A549 (cell line): ENCODE results near the gene ZNF814. TPM values are rescaled to one million over a fixed set of nuclear protein-coding genes. Genes with fewer than 3 reads are reported as not detected.
"Not testable (repeated sequence)": the region's sequence is repeated elsewhere in the genome, so short reads cannot be mapped to it uniquely, and the experiment has no call there.

Experiments used
- ATAC-seq, 2 experiments: fragments of 200-7000 bp in 1 of 2; fragments of >200 bp in 1 of 2; cut with Nextera tagmentation in 1 of 2; cut with Tn5 transposase in 1 of 2; 3 replicates each; pipeline versions ENCODE4 v1.8.0 to v1.9.1; 2018 to 2020; ENCODE audit warnings: mild to moderate bottlenecking in 1 of 2, moderate library complexity in 1 of 2
- CTCF ChIA-PET: fragments of 300-600 bp; sonication (Branson Sonifier 250); formaldehyde crosslinking; extraction: SDS; loops from one replicate; lab custom pipeline; 2021; ENCODE audit warnings: antibody characterized with exemption, inconsistent platforms; lab: Yijun Ruan, JAX
- POLR2A ChIA-PET: fragments of 350-600 bp; formaldehyde crosslinking; extraction: SDS; loops from one replicate; lab custom pipeline; 2021; ENCODE audit warnings: antibody characterized with exemption, inconsistent platforms; lab: Yijun Ruan, JAX
- DNase-seq, 2 experiments: peaks; one replicate each; pipeline versions ENCODE4 v3.0.0 to v3.0.0-alpha.2; 2011 to 2016; ENCODE audit warnings: low read depth in 1 of 2, low spot score in 1 of 2
- FAIRE-seq: peaks from 2 replicates; lab custom pipeline; 2011; peaks lifted over from hg19 to GRCh38; lab: Jason Lieb, UNC
- H3K27ac ChIP-seq, 2 experiments: fragments of >200 bp; sonication (Bioruptor Twin); formaldehyde crosslinking; 3 replicates each; pipeline ENCODE4 v1.5.1; 2016 to 2017
- H3K4me1 ChIP-seq: fragments of >200 bp; sonication (Bioruptor Twin); formaldehyde crosslinking; 3 replicates; pipeline ENCODE4 v1.6.1; 2016
- H3K4me2 ChIP-seq: fragments of >200 bp; sonication (Bioruptor Twin); formaldehyde crosslinking; 3 replicates; pipeline ENCODE4 v1.6.1; 2016
- H3K4me3 ChIP-seq: fragments of >200 bp; sonication (Bioruptor Twin); formaldehyde crosslinking; 3 replicates; pipeline ENCODE4 v1.5.1; 2016
- H3K9me3 ChIP-seq: fragments of >200 bp; sonication (Bioruptor Twin); formaldehyde crosslinking; 3 replicates; pipeline ENCODE4 v1.6.1; 2016
- EHF ChIP-seq: fragments of 250-450 bp; sonication (Bioruptor Pico); IDR thresholded peaks from 2 replicates; pipeline ENCODE4 v1.5.0; 2020; ENCODE audit warnings: mild to moderate bottlenecking
- EHMT2 ChIP-seq: fragments of 200-600 bp; sonication (generic); IDR thresholded peaks from 2 replicates; pipeline ENCODE4 v1.6.1; 2016; ENCODE audit warnings: antibody characterized with exemption, low read depth, mild to moderate bottlenecking, moderate library complexity
- ESRRA ChIP-seq: fragments of 150-350 bp; IDR thresholded peaks from 2 replicates; pipeline ENCODE4 v1.6.1; 2014; ENCODE audit warnings: mild to moderate bottlenecking, low read length, borderline replicate concordance
- HOXA7 ChIP-seq: fragments of 250-450 bp; sonication (Bioruptor Pico); IDR thresholded peaks from 2 replicates; pipeline ENCODE4 v1.5.0; 2020; ENCODE audit warnings: mild to moderate bottlenecking, moderate library complexity
- MAFK ChIP-seq: fragments of 450-650 bp; IDR thresholded peaks from 2 replicates; pipeline ENCODE4 v1.6.1; 2014; ENCODE audit not compliant: partially characterized antibody
- NPAS2 ChIP-seq: fragments of 250-450 bp; sonication (Bioruptor Pico); IDR thresholded peaks from 2 replicates; pipeline ENCODE4 v1.8.0; 2022; ENCODE audit warnings: mild to moderate bottlenecking, moderate library complexity, borderline replicate concordance
- RAD21 ChIP-seq, 2 experiments: fragments of >200 bp in 1 of 2; sonication (Bioruptor Twin) in 1 of 2; formaldehyde crosslinking in 1 of 2; IDR thresholded peaks in 1 of 2; conservative IDR thresholded peaks in 1 of 2; 2 replicates in 1 of 2; 3 replicates in 1 of 2; pipeline ENCODE4 v1.6.1; 2012 to 2018; ENCODE audit warnings: inconsistent platforms in 1 of 2
- RFX5 ChIP-seq: fragments of 450-650 bp; IDR thresholded peaks from 2 replicates; pipeline ENCODE4 v1.7.1; 2014; ENCODE audit warnings: antibody characterized with exemption, mild to moderate bottlenecking, moderate library complexity
- USF2 ChIP-seq: fragments of 450-650 bp; IDR thresholded peaks from 2 replicates; pipeline ENCODE4 v1.6.1; 2014; ENCODE audit warnings: antibody characterized with exemption
- WGBS: methylation state at CpG from one replicate; pipeline ENCODE4 v1.1.6; 2017; ENCODE audit errors: missing lambda C conversion rate; 5-methylcytosine and 5-hydroxymethylcytosine counted together
- polyA plus RNA-seq, 4 experiments: library from polyadenylated mRNA; depleted of rRNA in 3 of 4; stranded (reverse); fragments of >200 nt; fragmentation: RNase III in 1 of 4; extraction: RNeasy Plus Mini Kit Qiagen cat#74134 plus additional on column Dnase treatment in 1 of 4; gene quantifications; 2 replicates in 3 of 4; 3 replicates in 1 of 4; pipeline ENCODE4 v1.2.3, GENCODE V29; 2011 to 2017

Gene ZNF814
- polyA plus RNA-seq, 2 of the 4 experiments (the other 2 are of a cell fraction), result 2.1 to 5.5 TPM

GRCh38 chr19:57867868-57868492 is 20.9 kb downstream of the ZNF814 start:
- POLR2A ChIA-PET, result no interaction called here
- no peak; a peak in 1 of 6 replicates for ATAC-seq
- Histone ChIP-seq H3K27ac (no peak overlapping the region), H3K4me3 (no peak overlapping the region), H3K4me1 (no peaks in the 10 kb centered on the region), H3K4me2 (no peak overlapping the region), H3K9me3 (peaks cover 97% of the 10 kb centered on the region)
- no peak for TF ChIP-seq USF2
- TF ChIP-seq RFX5, result no peak
- TF ChIP-seq EHF (CRISPR knock-in tag), result no peak
- TF ChIP-seq RAD21 (conservative IDR thresholded peaks at IDR 0.05 in 1 of 2, IDR thresholded peaks at IDR 0.05 in 1 of 2), result no peak
- no peak for TF ChIP-seq ESRRA
- TF ChIP-seq NPAS2 (CRISPR knock-in tag), result no peak
- no peak for TF ChIP-seq MAFK
- CTCF ChIA-PET, result interaction anchor here (0.9 to 1.5 kb wide), 2 partner anchors 29 to 116 kb away, joined by 3 to 4 read pairs; no protein-coding TSS in a partner anchor
- no peak for DNase-seq
- 87% methylated on average over 7 of the region's 7 CpGs for WGBS
- no peak for FAIRE-seq

GRCh38 chr19:57862351-57862750 is 26.5 kb downstream of the ZNF814 start:
- TF ChIP-seq MAFK, result peak; percentile 89
- TF ChIP-seq, all 56 proteins: peak for 1; not testable (repeated sequence) for 55
- DNase-seq, FAIRE-seq, POLR2A ChIA-PET, H3K27ac ChIP-seq, H3K4me2 ChIP-seq, H3K4me1 ChIP-seq, H3K4me3 ChIP-seq, ATAC-seq: not testable (repeated sequence)
- CTCF ChIA-PET, result interaction anchor here (1.9 kb wide), 1 partner anchor 15 kb away, joined by 6 read pairs; no protein-coding TSS in a partner anchor
- H3K9me3 ChIP-seq, result peaks cover 91% of the 10 kb centered on the region
- 96% methylated on average over 3 of the region's 3 CpGs for WGBS

- DNase-seq, POLR2A ChIA-PET, H3K4me2 ChIP-seq, ATAC-seq, H3K27ac ChIP-seq, FAIRE-seq, H3K4me3 ChIP-seq, CTCF ChIA-PET, H3K4me1 ChIP-seq: not testable (repeated sequence)
- WGBS, result 97% methylated on average over 2 of the region's 2 CpGs
- peaks cover 67% of the 10 kb centered on the region for H3K9me3 ChIP-seq
Observed at GRCh38 chr19:57854117-57854516, 34.7 kb downstream of the ZNF814 start.

GRCh38 chr19:57851812-57852603 is 36.8 kb downstream of the ZNF814 start:
- H3K4me1 ChIP-seq, DNase-seq, CTCF ChIA-PET, H3K4me3 ChIP-seq, H3K4me2 ChIP-seq, FAIRE-seq, H3K27ac ChIP-seq, ATAC-seq: not testable (repeated sequence)
- 87% methylated on average over 6 of the region's 6 CpGs for WGBS
- H3K9me3 ChIP-seq, result peaks cover 60% of the 10 kb centered on the region
- POLR2A ChIA-PET, result interaction anchor here (1.8 kb wide), 1 partner anchor 33 kb away, joined by 4 read pairs; no protein-coding TSS in a partner anchor

GRCh38 chr19:57850553-57851017 is 38.3 kb downstream of the ZNF814 start:
- peak overlapping the region; percentile 58 for H3K4me3 ChIP-seq
- peaks cover 5% of the 10 kb centered on the region; the same call in 1 of the 3 replicates for H3K4me1 ChIP-seq
- no peak for FAIRE-seq
- ATAC-seq, result peak; percentile 10 to 11; a peak in 3 of 6 replicates
- ChIA-PET POLR2A (interaction anchor here (1.8 kb wide), 1 partner anchor 32 kb away, joined by 4 read pairs; no protein-coding TSS in a partner anchor), CTCF (no interaction called here)
- H3K9me3 ChIP-seq, result peaks cover 50% of the 10 kb centered on the region
- peak; percentile 15 to 41 for DNase-seq
- TF ChIP-seq HOXA7 (0 out of 2 replicates have a peak, but pooled peaks have one; percentile 67), EHMT2 (no peak)
- peak overlapping the region; percentile 78 to 89 for H3K27ac ChIP-seq
- H3K4me2 ChIP-seq, result peak overlapping the region; percentile 89
- WGBS, result 24% methylated on average over 11 of the region's 11 CpGs
